ENCODE results near the gene KIAA1217. TPM values are rescaled to one million over a fixed set of nuclear protein-coding genes. Genes with fewer than 3 reads are reported as not detected.

Gene KIAA1217
- polyA plus RNA-seq, 3 donors = not detected

DNA sequence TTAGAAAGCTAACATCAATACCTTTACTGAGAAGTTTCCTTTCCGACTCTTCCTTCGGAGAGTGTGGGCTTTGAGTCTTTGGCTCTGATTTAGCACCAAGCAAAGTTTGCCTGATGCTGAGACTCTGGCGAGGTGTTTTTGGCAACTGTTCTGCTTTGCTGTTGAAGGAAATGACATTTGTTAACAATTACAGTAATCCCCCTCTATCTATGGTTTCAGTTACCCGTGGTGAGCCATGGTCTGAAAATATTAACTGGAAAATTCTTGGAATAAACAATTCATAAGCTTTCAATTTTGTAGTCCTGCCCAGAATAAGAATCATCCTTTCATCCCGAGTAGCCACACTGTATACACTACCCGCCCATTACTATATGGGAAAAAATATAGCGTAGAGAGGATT lies 388.5 kb downstream of the KIAA1217 start:
- Histone ChIP-seq H3K27me3 (ENCODE audit: control insufficient read depth in 2 of 2, insufficient read depth in 2 of 2, low read length in 2 of 2) (no peaks in the 10 kb centered on the region), H2AFZ (ENCODE audit: insufficient read depth, low read depth, low read length, poor library complexity, severe bottlenecking) (no peak overlapping the region), H3K9ac (ENCODE audit: insufficient read depth, low read length, poor library complexity, severe bottlenecking) (no peak overlapping the region), H3K79me2 (ENCODE audit: insufficient read depth, low read length) (no peaks in the 10 kb centered on the region), H3K27ac (ENCODE audit: low read depth in 1 of 2, low read length in 2 of 2) (no peak overlapping the region), H3K4me1 (ENCODE audit: control insufficient read depth in 1 of 2, insufficient read depth in 2 of 2, low read length in 2 of 2) (no peaks in the 10 kb centered on the region), H3K36me3 (replicated peaks in 1 of 2; ENCODE audit: control insufficient read depth in 1 of 2, insufficient read depth in 2 of 2, low read length in 2 of 2) (peaks cover 62 to 94% of the 10 kb centered on the region in 2 donors), H3K4me2 (replicated peaks; ENCODE audit: extremely low read depth, low read length, poor library complexity, severe bottlenecking) (no peak overlapping the region), H3K9me3 (replicated peaks in 1 of 2; ENCODE audit: control insufficient read depth in 1 of 2, insufficient read depth in 1 of 2, low read length in 2 of 2) (no peaks in the 10 kb centered on the region), H4K20me1 (ENCODE audit: insufficient read depth, low read length) (no peaks in the 10 kb centered on the region), H3K4me3 (replicated peaks in 1 of 3; ENCODE audit: low read depth in 2 of 3, low read length in 3 of 3) (no peak overlapping the region)
- TF ChIP-seq, protein P1, sequence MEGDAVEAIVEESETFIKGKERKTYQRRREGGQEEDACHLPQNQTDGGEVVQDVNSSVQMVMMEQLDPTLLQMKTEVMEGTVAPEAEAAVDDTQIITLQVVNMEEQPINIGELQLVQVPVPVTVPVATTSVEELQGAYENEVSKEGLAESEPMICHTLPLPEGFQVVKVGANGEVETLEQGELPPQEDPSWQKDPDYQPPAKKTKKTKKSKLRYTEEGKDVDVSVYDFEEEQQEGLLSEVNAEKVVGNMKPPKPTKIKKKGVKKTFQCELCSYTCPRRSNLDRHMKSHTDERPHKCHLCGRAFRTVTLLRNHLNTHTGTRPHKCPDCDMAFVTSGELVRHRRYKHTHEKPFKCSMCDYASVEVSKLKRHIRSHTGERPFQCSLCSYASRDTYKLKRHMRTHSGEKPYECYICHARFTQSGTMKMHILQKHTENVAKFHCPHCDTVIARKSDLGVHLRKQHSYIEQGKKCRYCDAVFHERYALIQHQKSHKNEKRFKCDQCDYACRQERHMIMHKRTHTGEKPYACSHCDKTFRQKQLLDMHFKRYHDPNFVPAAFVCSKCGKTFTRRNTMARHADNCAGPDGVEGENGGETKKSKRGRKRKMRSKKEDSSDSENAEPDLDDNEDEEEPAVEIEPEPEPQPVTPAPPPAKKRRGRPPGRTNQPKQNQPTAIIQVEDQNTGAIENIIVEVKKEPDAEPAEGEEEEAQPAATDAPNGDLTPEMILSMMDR (IDR thresholded peaks at IDR 0.05) = no peak
- H3K27me3 Mint-ChIP-seq (ENCODE audit: low read depth in 3 of 3) = no peaks in the 10 kb centered on the region
- no peaks in the 10 kb centered on the region for H3K4me1 Mint-ChIP-seq
- intact Hi-C loops (cut with micrococcal nuclease) = no loop called here
- no peak overlapping the region for H3K4me3 Mint-ChIP-seq
- no peaks in the 10 kb centered on the region for H3K9me3 Mint-ChIP-seq
- DNase-seq = no peak
- peaks cover 66 to 68% of the 10 kb centered on the region in 2 donors for H3K36me3 Mint-ChIP-seq
- no peak overlapping the region for H3K27ac Mint-ChIP-seq
- no CpG with 5 or more reads among the region's 7 CpGs for WGBS (ENCODE audit: insufficient coverage)

Small RNA genes within 50 kb of the gene (small RNA-seq; reads per million reads assigned to genes)
- gene AC063961.1 (ENCODE audit: insufficient read length, low read depth) = not detected
- not detected for gene MIR603 (ENCODE audit: insufficient read length, low read depth)
